ENCODE data around the gene TTC13.

TTC13 gene

GRCh38 chr1:230906226-230906625 is 72.4 kb downstream of the TTC13 start:
- no peak for DNase-seq

GRCh38 chr1:230905733-230906132 is 72.9 kb downstream of the TTC13 start:
- DNase-seq, result no peak

GRCh38 chr1:230902349-230902923 is 76.2 kb downstream of the TTC13 start:
- no peak for DNase-seq

GRCh38 chr1:230901671-230902070 is 77.0 kb downstream of the TTC13 start:
- DNase-seq, result no peak

GRCh38 chr1:230900984-230901383 is 77.7 kb downstream of the TTC13 start:
- DNase-seq, result no peak

- no peak for DNase-seq
Observed at GRCh38 chr1:230899841-230900251, 78.8 kb downstream of the TTC13 start.

- no peak for DNase-seq
Observed at GRCh38 chr1:230898748-230899147, 79.9 kb downstream of the TTC13 start.

GRCh38 chr1:230898144-230898543 is 80.5 kb downstream of the TTC13 start:
- no peak for DNase-seq

GRCh38 chr1:230896779-230897178 is 81.9 kb downstream of the TTC13 start:
- DNase-seq, result no peak

GRCh38 chr1:230895452-230895851 is 83.2 kb downstream of the TTC13 start:
- DNase-seq, result no peak

GRCh38 chr1:230894664-230895063 is 84.0 kb downstream of the TTC13 start:
- no peak for DNase-seq

- DNase-seq, result no peak
Observed at GRCh38 chr1:230894032-230894431, 84.6 kb downstream of the TTC13 start.

GRCh38 chr1:230892018-230892491 is 86.6 kb downstream of the TTC13 start:
- no peak for DNase-seq

- no peak for DNase-seq
Observed at GRCh38 chr1:230891413-230891812, 87.2 kb downstream of the TTC13 start.

- no peak for DNase-seq
Observed at GRCh38 chr1:230884646-230885045, 94.0 kb downstream of the TTC13 start.

- DNase-seq, result no peak
Observed at GRCh38 chr1:230883967-230884366, 94.7 kb downstream of the TTC13 start.

GRCh38 chr1:230879778-230880177 is 98.9 kb downstream of the TTC13 start:
- no peak for DNase-seq

- DNase-seq, result no peak
Observed at GRCh38 chr1:230878591-230878990, 100.1 kb downstream of the TTC13 start.

GRCh38 chr1:230877924-230878590 is 100.6 kb downstream of the TTC13 start:
- no peak for DNase-seq

GRCh38 chr1:230877146-230877923 is 101.3 kb downstream of the TTC13 start:
- DNase-seq, result no peak

GRCh38 chr1:230876660-230877059 is 102.0 kb downstream of the TTC13 start:
- DNase-seq, result no peak

GRCh38 chr1:230875370-230875769 is 103.3 kb downstream of the TTC13 start:
- DNase-seq, result no peak

- no peak for DNase-seq
Observed at GRCh38 chr1:230870916-230871315, 107.7 kb downstream of the TTC13 start.

- no peak for DNase-seq
Observed at GRCh38 chr1:230869500-230869899, 109.2 kb downstream of the TTC13 start.
